GM12892 (cell line): ENCODE measurements around the gene SMR3A. TPM values are rescaled to one million over a fixed set of nuclear protein-coding genes. Genes with fewer than 3 reads are reported as not detected.

Experiments
- DNase-seq: peaks from one replicate; pipeline ENCODE4 v3.0.0; 2011; ENCODE audit not compliant: insufficient read length
- FAIRE-seq: peaks from 2 replicates; lab custom pipeline; 2011; peaks lifted over from hg19 to GRCh38; lab: Jason Lieb, UNC
- POLR2A ChIP-seq: IDR thresholded peaks from 2 replicates; pipeline ENCODE4 v1.6.1; 2011; ENCODE audit warnings: low read depth, low read length, control low read depth
- POLR2AphosphoS5 ChIP-seq: IDR thresholded peaks from 2 replicates; pipeline ENCODE4 v1.6.1; 2011; ENCODE audit warnings: low read depth, low read length, control low read depth
- TAF1 ChIP-seq: IDR thresholded peaks from 2 replicates; pipeline ENCODE4 v1.6.1; 2011; ENCODE audit warnings: low read depth, mild to moderate bottlenecking, control low read depth, low read length, borderline replicate concordance
- polyA plus RNA-seq: library from polyadenylated mRNA; unstranded; fragments of >200 nt; gene quantifications from one replicate; pipeline ENCODE4 v1.2.1, GENCODE V29; 2012; ENCODE audit warnings: missing spikeins, inconsistent platforms; ENCODE audit not compliant: missing spikeins

SMR3A gene
- not detected for polyA plus RNA-seq

DNA sequence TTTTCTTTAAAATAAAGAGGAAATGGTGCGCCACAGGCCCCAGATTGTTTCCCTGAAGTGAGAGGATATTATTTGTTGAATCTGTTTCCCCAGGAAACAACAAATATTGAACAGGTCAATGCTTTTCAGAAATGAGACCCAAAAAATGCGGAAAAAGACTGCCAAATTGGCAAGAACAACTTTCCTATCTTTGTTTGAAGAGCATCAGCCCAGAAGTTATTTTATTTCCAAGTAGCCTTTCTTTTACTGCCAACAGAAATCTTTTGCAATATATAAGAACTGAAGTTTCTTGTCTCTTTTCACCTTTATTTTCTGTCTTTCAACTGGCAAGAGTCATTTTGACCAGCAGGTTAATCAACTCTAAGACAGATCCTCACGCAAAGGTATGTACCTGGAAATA is at the start of gene SMR3A:
SMR3A (plus strand) TSS at position 301 of the 400 bp plus-strand sequence. CDS start 1,356 bp downstream, outside the sequence.
- FAIRE-seq (no peak), DNase-seq (no peak)
- TF ChIP-seq POLR2A (no peak), POLR2AphosphoS5 (no peak), TAF1 (no peak)

DNA sequence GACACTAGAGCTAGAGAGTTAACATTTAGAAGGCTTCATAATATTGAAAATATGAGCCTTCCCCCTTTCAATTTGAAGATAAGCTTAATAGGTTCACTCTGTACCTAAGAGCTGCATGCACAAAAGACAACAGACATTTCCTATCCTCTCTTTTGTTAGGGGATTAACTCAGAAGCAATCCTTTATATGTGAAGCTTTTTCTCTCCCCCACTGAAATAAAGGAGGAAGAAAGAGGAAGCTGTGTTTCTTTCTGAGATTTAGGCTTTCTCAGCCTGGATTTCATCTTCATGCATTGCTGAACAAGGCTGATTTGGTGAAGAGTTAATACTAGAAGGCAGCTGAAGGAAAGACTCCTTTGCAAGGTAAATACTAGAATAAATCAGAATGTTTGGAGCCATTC is 46.8 kb upstream of the SMR3A start:
- FAIRE-seq, result no peak
- no peak for DNase-seq

GRCh38 chr4:70315928-70316327 is 44.6 kb upstream of the SMR3A start:
- TF ChIP-seq POLR2A (no peak), POLR2AphosphoS5 (no peak), TAF1 (no peak)
- FAIRE-seq (peak; percentile 73), DNase-seq (no peak)

More for the DNA sequence above, 46.8 kb upstream of the SMR3A start:
- no peak for TF ChIP-seq TAF1
- no peak for TF ChIP-seq POLR2AphosphoS5
- TF ChIP-seq POLR2A, result no peak

DNA sequence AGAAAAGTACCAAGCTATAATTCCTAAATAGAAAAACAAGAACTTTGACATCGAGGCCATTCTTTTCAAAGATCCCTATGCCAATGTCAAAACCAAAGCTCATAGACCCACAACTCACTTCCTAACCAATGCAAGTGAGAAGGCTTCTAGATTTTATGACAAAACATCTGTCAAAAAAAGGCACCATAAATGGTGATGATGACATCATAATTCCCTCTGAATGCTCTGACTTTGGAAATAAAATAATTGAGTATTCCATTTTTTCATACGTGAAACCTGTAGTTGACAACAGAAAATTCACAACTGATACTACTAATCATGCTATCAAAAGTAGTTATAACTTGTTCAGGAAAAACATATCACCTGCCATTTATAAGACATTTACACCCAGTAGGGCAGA is 34.5 kb upstream of the SMR3A start:
- no peak for FAIRE-seq
- no peak for DNase-seq
- TF ChIP-seq POLR2AphosphoS5, result no peak
- TF ChIP-seq POLR2A, result no peak
- no peak for TF ChIP-seq TAF1

- DNase-seq (no peak), FAIRE-seq (no peak)
- no peak for TF ChIP-seq TAF1
- no peak for TF ChIP-seq POLR2A
- no peak for TF ChIP-seq POLR2AphosphoS5
Observed at GRCh38 chr4:70334681-70335080, 25.9 kb upstream of the SMR3A start, which contains the start of gene CABS1. Gene CABS1 (plus strand): TSS chr4:70334981. CDS start chr4:70335040, 59 bp downstream.

GRCh38 chr4:70336043-70336442 is 24.5 kb upstream of the SMR3A start:
- TF ChIP-seq POLR2AphosphoS5 (no peak), TAF1 (no peak), POLR2A (no peak)
- no peak for DNase-seq
- FAIRE-seq, result no peak

DNA sequence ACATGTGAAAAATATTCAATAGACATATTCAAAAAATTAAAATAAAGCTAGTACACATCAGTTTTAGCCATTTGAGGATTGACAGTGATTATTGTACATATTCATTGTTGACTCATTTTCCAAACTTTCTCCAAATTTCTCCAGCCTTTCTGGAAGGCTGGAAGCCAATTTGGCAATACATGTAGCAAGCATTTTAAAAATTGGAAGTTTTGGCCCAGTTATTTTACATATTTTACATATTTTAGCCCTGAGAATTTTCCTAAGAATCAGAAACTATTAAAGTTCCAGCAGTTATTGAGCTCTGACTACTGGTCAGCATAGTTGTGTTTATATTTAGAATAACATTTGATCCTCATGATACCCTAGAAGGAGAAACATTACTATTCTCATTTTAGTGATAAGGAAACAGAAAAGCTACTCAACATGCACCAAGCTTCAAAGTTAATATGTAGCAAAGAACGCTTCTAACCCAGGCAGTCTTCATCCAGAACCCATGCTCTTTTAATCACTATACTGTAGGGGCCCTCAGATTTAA is 22.6 kb upstream of the SMR3A start:
- FAIRE-seq (no peak), DNase-seq (no peak)
- no peak for TF ChIP-seq POLR2A
- no peak for TF ChIP-seq TAF1
- TF ChIP-seq POLR2AphosphoS5, result no peak

- TF ChIP-seq POLR2AphosphoS5 (no peak), POLR2A (no peak), TAF1 (no peak)
- FAIRE-seq (no peak), DNase-seq (no peak)
Observed at GRCh38 chr4:70356185-70356584, 4.4 kb upstream of the SMR3A start.

- TF ChIP-seq TAF1 (no peak), POLR2AphosphoS5 (no peak), POLR2A (no peak)
- DNase-seq (no peak), FAIRE-seq (no peak)
Observed at GRCh38 chr4:70359115-70359661, 1.4 kb upstream of the SMR3A start.

DNA sequence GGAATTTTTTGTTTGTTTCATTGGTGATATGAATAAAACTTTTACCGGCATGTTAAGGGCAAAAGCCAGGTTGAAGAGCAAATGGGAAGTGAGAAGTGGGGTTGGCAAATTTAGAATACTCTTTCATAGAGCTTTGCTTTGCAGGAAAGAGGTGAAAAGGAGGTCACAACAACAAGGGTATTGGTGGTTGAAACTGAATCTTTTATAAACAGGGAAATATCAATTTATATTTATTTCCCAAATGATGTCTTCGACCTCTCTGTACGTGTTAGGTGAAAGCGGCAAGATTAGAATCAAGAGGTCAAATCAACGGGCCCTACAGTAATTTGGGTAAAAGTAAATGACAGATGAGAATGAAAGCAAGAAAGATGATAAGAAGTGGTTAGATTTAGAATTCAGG is 3.4 kb downstream of the SMR3A start:
- DNase-seq (no peak), FAIRE-seq (no peak)
- no peak for TF ChIP-seq POLR2AphosphoS5
- TF ChIP-seq TAF1, result no peak
- no peak for TF ChIP-seq POLR2A

GRCh38 chr4:70365479-70365878 is 4.9 kb downstream of the SMR3A start:
- DNase-seq (no peak), FAIRE-seq (no peak)
- TF ChIP-seq POLR2A, result no peak
- no peak for TF ChIP-seq POLR2AphosphoS5
- TF ChIP-seq TAF1, result no peak

GRCh38 chr4:70367813-70368212 is 7.3 kb downstream of the SMR3A start:
- DNase-seq, result no peak
- no peak for TF ChIP-seq POLR2AphosphoS5
- TF ChIP-seq TAF1, result no peak
- no peak for TF ChIP-seq POLR2A
- FAIRE-seq, result no peak
